Activated naive CD8-positive, alpha-beta T cell treated with anti-CD3 and anti-CD28 coated beads for 36 hours (primary cell): Measurements from ENCODE around the gene DCP1B. TPM values are rescaled to one million over a fixed set of nuclear protein-coding genes. Genes with fewer than 3 reads are reported as not detected.

Source experiments
- DNase-seq: peaks from one replicate; pipeline ENCODE4 v3.0.0; 2021
- H3K27ac Mint-ChIP-seq: one replicate; pipeline ENCODE4 v1.8.0; 2022; ENCODE audit warnings: mild to moderate bottlenecking, moderate library complexity, mixed read lengths
- H3K27me3 Mint-ChIP-seq: one replicate; pipeline ENCODE4 v1.8.0; 2022; ENCODE audit warnings: mild to moderate bottlenecking, mixed read lengths
- H3K36me3 Mint-ChIP-seq: one replicate; pipeline ENCODE4 v1.8.0; 2021; ENCODE audit warnings: mild to moderate bottlenecking, mixed read lengths
- H3K4me1 Mint-ChIP-seq: one replicate; pipeline ENCODE4 v1.8.0; 2021; ENCODE audit warnings: mixed read lengths
- H3K4me3 Mint-ChIP-seq: one replicate; pipeline ENCODE4 v1.8.0; 2022; ENCODE audit warnings: mild to moderate bottlenecking, moderate library complexity, mixed read lengths
- H3K9me3 Mint-ChIP-seq: one replicate; pipeline ENCODE4 v1.8.0; 2022; ENCODE audit warnings: mixed read lengths
- total RNA-seq, 2 experiments: library from RNA; stranded (reverse); gene quantifications; one replicate each; pipeline ENCODE4 v1.2.3, GENCODE V29; 2021

DCP1B gene
- total RNA-seq, 2 experiments from 2014 or later: 12.4 to 12.8 TPM

- Mint-ChIP-seq H3K27me3 (no peaks in the 10 kb centered on the region), H3K36me3 (peaks cover 2% of the 10 kb centered on the region), H3K4me3 (no peak overlapping the region), H3K27ac (no peak overlapping the region), H3K9me3 (no peaks in the 10 kb centered on the region), H3K4me1 (peaks cover 3% of the 10 kb centered on the region)
- DNase-seq: no peak
These were observed 67.6 kb downstream of the DCP1B start for GRCh38 chr12:1936406-1937320.

DNA sequence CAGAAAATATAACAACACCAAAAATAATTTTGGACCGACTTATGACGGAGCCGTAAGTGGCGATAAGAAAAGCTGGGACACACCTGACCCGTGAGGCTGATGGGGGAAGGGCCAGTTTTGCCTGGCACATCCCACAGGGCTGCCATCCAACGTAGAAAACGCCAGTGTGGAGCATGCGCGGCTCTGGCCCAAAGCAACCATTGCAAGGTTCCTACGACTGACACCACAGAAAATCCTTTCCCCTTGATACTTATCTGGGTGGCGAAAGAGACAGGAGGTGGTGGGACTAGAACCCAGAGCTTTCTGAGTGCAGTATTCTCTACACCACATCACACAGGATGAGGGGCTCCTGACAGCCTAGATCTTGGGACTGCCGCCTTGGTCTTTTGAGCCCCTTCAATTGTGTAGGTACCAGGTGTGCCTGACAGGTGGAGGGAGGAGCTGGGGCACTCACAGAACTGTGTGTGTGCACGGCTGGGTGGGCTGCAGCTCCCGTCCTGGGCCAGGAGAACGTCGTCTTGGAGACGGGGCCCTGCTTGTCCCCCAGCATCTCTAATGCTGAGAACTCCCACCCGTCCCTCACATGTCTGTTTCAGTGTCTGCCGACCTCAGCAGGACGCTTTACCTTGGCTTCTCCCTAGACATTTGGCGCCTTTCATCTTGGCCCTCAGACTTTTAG is 68.4 kb downstream of the DCP1B start:
- no peak for DNase-seq
- Mint-ChIP-seq H3K27me3 (no peaks in the 10 kb centered on the region), H3K9me3 (no peaks in the 10 kb centered on the region), H3K27ac (no peak overlapping the region), H3K36me3 (no peaks in the 10 kb centered on the region), H3K4me1 (peaks cover 3% of the 10 kb centered on the region), H3K4me3 (no peak overlapping the region)

- Mint-ChIP-seq H3K4me1 (peaks cover 3% of the 10 kb centered on the region), H3K27ac (no peak overlapping the region), H3K4me3 (no peak overlapping the region), H3K36me3 (no peaks in the 10 kb centered on the region), H3K27me3 (no peaks in the 10 kb centered on the region), H3K9me3 (no peaks in the 10 kb centered on the region)
- no peak for DNase-seq
These were observed 69.0 kb downstream of the DCP1B start for GRCh38 chr12:1935242-1935641.

- H3K36me3 Mint-ChIP-seq: no peaks in the 10 kb centered on the region
- H3K4me3 Mint-ChIP-seq: no peak overlapping the region
- no peak overlapping the region for H3K27ac Mint-ChIP-seq
- no peaks in the 10 kb centered on the region for H3K9me3 Mint-ChIP-seq
- H3K4me1 Mint-ChIP-seq: peaks cover 2% of the 10 kb centered on the region
- DNase-seq: no peak
- no peaks in the 10 kb centered on the region for H3K27me3 Mint-ChIP-seq
These were observed 69.4 kb downstream of the DCP1B start for GRCh38 chr12:1934831-1935230.

GRCh38 chr12:1934068-1934467 is 70.2 kb downstream of the DCP1B start:
- H3K9me3 Mint-ChIP-seq: no peaks in the 10 kb centered on the region
- H3K36me3 Mint-ChIP-seq: no peaks in the 10 kb centered on the region
- H3K4me1 Mint-ChIP-seq: peaks cover 5% of the 10 kb centered on the region
- no peak overlapping the region for H3K4me3 Mint-ChIP-seq
- no peak for DNase-seq
- H3K27ac Mint-ChIP-seq: no peak overlapping the region
- no peaks in the 10 kb centered on the region for H3K27me3 Mint-ChIP-seq

- Mint-ChIP-seq H3K27ac (no peak overlapping the region), H3K4me3 (no peak overlapping the region), H3K36me3 (no peaks in the 10 kb centered on the region), H3K4me1 (peaks cover 5% of the 10 kb centered on the region), H3K27me3 (no peaks in the 10 kb centered on the region), H3K9me3 (no peaks in the 10 kb centered on the region)
- DNase-seq: no peak
These were observed 70.8 kb downstream of the DCP1B start for GRCh38 chr12:1933342-1934051.

DNA sequence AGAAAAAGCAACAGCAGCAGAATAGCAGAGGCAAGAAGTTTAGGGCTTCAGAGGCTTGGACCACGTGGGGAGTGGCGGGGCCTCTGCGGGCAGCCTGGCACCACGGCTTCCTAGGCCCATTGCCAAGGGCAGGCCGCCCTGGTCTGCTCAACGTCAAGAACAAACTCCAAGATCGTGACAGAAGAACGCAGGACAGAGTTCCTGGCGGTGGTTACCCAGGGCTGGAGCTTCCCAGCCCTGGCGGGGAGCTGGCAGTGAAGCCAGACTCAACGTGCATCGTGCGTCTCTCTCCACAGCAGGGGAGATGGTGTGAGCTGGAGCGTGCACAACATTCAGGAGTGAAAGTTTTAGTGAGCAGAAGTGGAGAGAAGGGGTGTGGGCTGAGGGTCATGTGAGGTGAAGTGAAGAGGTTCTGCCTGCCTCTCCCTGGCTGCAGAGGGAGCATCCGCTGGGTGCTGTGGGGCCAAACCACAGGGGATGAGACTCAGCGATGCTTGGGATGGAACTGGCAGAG is 71.9 kb downstream of the DCP1B start:
- no peaks in the 10 kb centered on the region for H3K9me3 Mint-ChIP-seq
- H3K36me3 Mint-ChIP-seq: no peaks in the 10 kb centered on the region
- H3K4me3 Mint-ChIP-seq: no peak overlapping the region
- peaks cover 5% of the 10 kb centered on the region for H3K4me1 Mint-ChIP-seq
- no peak overlapping the region for H3K27ac Mint-ChIP-seq
- DNase-seq: no peak
- H3K27me3 Mint-ChIP-seq: no peaks in the 10 kb centered on the region

DNA sequence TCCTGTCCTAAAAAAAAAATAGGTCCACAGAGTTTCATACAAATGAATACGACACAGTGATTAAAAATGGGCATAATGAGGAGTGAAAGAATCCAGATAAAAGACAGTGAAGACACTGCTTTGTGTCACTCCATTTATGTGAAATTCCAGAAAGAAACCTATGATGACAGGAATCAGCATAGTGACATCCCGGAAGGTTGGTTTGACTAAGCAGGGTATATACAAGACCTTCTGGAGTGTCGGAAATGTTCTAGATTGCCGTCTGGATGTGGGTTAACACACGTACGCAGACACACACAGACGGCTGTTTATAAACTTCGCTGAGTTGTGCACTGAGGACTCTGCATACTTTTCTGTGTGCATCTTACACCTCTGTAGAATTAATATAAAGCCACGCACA is 72.6 kb downstream of the DCP1B start:
- Mint-ChIP-seq H3K4me3 (no peak overlapping the region), H3K9me3 (no peaks in the 10 kb centered on the region), H3K4me1 (peaks cover 5% of the 10 kb centered on the region), H3K27me3 (no peaks in the 10 kb centered on the region), H3K27ac (no peak overlapping the region), H3K36me3 (no peaks in the 10 kb centered on the region)
- no peak for DNase-seq

DNA sequence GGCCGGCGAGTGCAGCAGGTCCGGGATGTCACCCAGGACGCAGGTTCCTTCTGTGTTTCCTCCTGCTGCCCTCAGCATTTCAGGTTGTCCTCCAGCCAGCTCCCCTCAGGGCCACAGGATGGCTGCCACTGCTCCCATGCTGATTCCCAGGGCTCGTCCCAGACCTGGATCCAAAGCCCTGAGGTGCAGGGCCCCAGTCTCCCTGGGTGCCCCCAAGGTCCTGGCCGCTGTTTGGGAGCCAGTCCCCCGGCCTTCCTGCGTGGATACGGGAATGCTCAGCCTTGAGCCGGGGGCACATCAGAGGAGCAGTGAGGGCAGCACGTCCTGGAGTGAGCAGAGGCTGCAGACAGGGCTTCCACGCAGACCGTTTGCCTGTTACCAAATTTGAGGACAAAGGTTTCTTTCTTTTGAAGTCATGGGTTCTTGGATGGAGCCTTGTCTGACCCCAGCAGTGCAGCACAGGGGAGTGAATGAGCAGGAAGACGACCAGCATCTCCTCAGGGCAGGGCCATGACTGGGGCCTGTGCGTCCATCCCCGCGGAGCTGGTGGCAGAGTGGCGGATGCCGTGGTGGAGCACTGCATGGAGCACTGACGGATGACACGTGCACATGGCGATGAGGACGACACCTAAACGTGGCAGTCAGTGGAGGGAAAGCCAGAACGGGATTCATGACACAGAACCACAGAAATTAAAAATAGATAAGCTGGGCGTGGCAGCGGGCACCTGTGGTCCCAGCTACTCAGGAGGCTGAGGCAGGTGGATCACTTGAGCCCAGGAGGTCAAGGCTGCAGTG is 73.3 kb downstream of the DCP1B start:
- H3K4me1 Mint-ChIP-seq: peaks cover 5% of the 10 kb centered on the region
- H3K27ac Mint-ChIP-seq: no peak overlapping the region
- H3K27me3 Mint-ChIP-seq: no peaks in the 10 kb centered on the region
- H3K36me3 Mint-ChIP-seq: no peaks in the 10 kb centered on the region
- no peak for DNase-seq
- H3K9me3 Mint-ChIP-seq: no peaks in the 10 kb centered on the region
- H3K4me3 Mint-ChIP-seq: no peak overlapping the region

DNA sequence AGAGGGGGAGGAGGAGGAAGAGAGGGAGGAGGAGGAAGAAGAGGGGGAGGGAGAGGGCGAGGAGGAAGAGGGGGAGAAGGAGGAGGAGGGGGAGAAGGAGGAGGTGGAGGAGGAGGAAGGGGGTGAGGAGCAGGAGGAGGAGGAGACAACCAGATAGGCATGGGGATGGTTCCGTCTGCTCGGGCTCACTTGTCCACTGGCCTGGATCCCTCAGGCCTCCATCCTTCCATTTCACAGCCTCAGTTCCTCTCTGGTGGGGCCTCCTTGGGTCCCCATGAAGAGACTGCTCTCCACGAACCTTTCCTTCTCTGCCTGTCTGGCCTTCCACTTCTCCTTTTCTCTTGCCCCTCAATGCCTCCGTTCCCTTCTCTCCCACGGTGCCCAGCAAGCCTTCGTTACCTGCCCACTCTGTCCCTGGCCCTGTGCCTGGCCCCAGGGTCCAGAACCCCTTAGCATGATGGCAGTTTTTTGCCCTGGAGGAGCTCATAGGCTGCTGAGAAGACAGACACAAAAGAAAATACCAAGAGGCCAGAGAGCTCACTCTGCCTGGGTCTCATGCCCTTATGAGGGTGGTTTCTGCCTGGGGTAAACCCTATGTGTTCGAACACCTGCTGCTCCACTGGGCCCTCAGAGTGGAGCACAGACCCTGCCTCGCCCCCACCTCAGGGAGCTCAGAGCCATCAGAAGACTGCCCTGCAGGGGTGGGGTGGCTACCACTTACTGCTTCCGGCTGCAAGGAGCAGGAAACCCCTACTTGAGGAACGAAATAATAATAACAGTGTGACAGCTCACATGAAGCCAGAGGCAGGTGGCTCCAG is 74.1 kb downstream of the DCP1B start:
- DNase-seq: no peak
- Mint-ChIP-seq H3K4me1 (peaks cover 5% of the 10 kb centered on the region), H3K36me3 (no peaks in the 10 kb centered on the region), H3K27me3 (no peaks in the 10 kb centered on the region), H3K4me3 (no peak overlapping the region), H3K9me3 (no peaks in the 10 kb centered on the region), H3K27ac (no peak overlapping the region)

GRCh38 chr12:1929241-1929984 is 74.8 kb downstream of the DCP1B start:
- Mint-ChIP-seq H3K27ac (no peak overlapping the region), H3K27me3 (no peaks in the 10 kb centered on the region), H3K36me3 (no peaks in the 10 kb centered on the region), H3K4me1 (peaks cover 10% of the 10 kb centered on the region), H3K4me3 (no peak overlapping the region), H3K9me3 (no peaks in the 10 kb centered on the region)
- DNase-seq: no peak

DNA sequence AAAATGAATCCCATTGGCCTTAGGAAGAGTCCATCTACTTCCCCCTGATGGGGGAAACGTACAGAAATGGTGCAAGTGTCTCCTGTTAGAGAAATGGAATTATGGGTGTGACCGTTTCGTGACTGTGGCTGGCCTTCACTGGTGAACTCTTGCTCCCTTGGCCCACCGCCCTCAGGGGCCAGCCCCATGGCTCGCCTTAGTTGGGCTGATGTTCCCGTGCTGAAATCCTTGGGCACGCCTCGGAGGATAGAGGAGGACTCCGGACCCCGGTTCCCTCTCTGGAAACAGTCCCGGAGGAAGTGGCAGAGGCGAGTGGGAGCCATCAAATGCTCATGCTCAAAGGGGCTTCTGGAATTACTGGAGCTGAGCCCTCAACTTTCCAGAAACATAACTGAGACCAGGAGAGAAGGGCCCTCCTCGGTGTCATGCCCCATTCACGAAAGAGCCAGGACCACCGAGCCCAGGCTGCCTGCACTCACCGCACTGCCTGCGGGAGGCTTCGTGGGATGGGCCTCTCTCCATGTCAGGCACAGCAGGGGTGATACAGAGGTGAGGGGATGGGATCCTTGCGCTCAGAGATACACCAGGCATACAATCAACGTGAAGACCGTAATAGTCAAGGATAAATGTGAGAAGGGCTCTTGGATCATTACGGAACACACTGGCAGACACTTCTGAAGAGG is 75.7 kb downstream of the DCP1B start:
- Mint-ChIP-seq H3K27ac (no peak overlapping the region), H3K4me3 (no peak overlapping the region), H3K9me3 (no peaks in the 10 kb centered on the region), H3K27me3 (no peaks in the 10 kb centered on the region), H3K4me1 (peaks cover 10% of the 10 kb centered on the region), H3K36me3 (no peaks in the 10 kb centered on the region)
- DNase-seq: no peak
